Activated CD8-positive, alpha-beta memory T cell treated with anti-CD3 and anti-CD28 coated beads, Interleukin-2, amount 10 ng/mL, durations not matched to agents 7 days and 5 days (primary cell): ENCODE measurements around the gene BCL2L12. TPM values are rescaled to one million over a fixed set of nuclear protein-coding genes. Genes with fewer than 3 reads are reported as not detected.

Experiments used
- ATAC-seq: fragments of 150-1000 bp; cut with Tn5 transposase; one replicate; pipeline ENCODE4 v1.10.0; 2021; ENCODE audit warnings: moderate library complexity
- CTCF ChIA-PET: fragments of 350-600 bp; sonication (Branson Sonifier 250); formaldehyde crosslinking; loops from one replicate; lab custom pipeline; 2021; ENCODE audit warnings: antibody characterized with exemption; lab: Charles Lee
- DNase-seq: peaks from one replicate; pipeline ENCODE4 v3.0.0-alpha.2; 2020
- H3K27ac Mint-ChIP-seq: one replicate; pipeline ENCODE4 v1.8.0; 2021; ENCODE audit warnings: mild to moderate bottlenecking, mixed read lengths
- H3K27me3 Mint-ChIP-seq: one replicate; pipeline ENCODE4 v1.8.0; 2021; ENCODE audit warnings: mixed read lengths
- H3K36me3 Mint-ChIP-seq: one replicate; pipeline ENCODE4 v1.8.0; 2021; ENCODE audit warnings: mild to moderate bottlenecking, mixed read lengths
- H3K4me1 Mint-ChIP-seq: one replicate; pipeline ENCODE4 v1.8.0; 2021; ENCODE audit warnings: mixed read lengths
- H3K4me3 Mint-ChIP-seq: one replicate; pipeline ENCODE4 v1.8.0; 2021; ENCODE audit warnings: mild to moderate bottlenecking, moderate library complexity, mixed read lengths
- H3K9me3 Mint-ChIP-seq: one replicate; pipeline ENCODE4 v1.8.0; 2022; ENCODE audit warnings: low read depth, mixed read lengths
- total RNA-seq, 2 experiments: library from RNA; stranded (reverse); gene quantifications; one replicate each; pipeline ENCODE4 v1.2.3, GENCODE V29; 2021

The BCL2L12 gene
- total RNA-seq, 2 experiments from 2014 or later: 90.6 to 94.5 TPM

DNA sequence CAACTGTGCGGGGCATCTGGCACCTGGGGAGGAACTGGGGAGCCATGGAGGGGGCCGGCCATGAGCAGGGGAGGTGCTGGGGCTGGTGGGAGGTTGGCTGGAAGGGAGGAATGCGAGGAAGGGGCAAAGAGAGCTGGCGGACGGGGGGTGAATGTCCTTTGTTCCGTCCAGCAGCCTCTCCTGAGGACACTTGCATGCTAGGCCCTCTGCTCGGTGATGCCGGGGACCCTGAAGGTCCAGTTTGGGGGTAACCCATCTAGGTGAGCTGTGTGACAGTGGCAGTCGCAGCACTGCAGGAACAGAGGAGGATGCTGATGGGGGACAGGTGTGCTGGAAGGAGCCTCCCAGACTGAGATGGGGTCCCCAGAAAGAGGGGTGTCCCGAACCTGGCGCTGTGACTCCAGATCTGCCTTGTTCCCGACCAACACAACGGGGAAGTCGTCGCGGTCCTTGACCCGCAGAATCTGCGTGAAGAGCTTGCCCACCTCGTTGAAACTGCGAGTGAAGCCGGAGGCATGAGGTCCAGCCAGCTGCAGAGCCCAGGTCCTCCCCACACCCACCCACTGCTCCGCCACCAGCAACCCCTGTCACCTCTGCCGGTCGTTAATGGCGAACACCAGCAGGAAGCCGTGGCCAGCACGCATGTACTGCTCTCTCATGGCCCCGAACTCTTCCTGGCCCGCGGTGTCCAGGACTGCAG is 29.4 kb upstream of the BCL2L12 start:
- peaks cover 6% of the 10 kb centered on the region for H3K27me3 Mint-ChIP-seq
- H3K4me1 Mint-ChIP-seq: peaks cover 19% of the 10 kb centered on the region
- H3K9me3 Mint-ChIP-seq: no peaks in the 10 kb centered on the region
- no peak overlapping the region for H3K4me3 Mint-ChIP-seq
- ATAC-seq: no peak
- no peaks in the 10 kb centered on the region for H3K36me3 Mint-ChIP-seq
- no peak overlapping the region for H3K27ac Mint-ChIP-seq
- no peak for DNase-seq
- CTCF ChIA-PET: interaction anchor here (3.5 kb wide), 1 partner anchor 36 kb away, joined by 11 read pairs; no protein-coding TSS in a partner anchor

DNA sequence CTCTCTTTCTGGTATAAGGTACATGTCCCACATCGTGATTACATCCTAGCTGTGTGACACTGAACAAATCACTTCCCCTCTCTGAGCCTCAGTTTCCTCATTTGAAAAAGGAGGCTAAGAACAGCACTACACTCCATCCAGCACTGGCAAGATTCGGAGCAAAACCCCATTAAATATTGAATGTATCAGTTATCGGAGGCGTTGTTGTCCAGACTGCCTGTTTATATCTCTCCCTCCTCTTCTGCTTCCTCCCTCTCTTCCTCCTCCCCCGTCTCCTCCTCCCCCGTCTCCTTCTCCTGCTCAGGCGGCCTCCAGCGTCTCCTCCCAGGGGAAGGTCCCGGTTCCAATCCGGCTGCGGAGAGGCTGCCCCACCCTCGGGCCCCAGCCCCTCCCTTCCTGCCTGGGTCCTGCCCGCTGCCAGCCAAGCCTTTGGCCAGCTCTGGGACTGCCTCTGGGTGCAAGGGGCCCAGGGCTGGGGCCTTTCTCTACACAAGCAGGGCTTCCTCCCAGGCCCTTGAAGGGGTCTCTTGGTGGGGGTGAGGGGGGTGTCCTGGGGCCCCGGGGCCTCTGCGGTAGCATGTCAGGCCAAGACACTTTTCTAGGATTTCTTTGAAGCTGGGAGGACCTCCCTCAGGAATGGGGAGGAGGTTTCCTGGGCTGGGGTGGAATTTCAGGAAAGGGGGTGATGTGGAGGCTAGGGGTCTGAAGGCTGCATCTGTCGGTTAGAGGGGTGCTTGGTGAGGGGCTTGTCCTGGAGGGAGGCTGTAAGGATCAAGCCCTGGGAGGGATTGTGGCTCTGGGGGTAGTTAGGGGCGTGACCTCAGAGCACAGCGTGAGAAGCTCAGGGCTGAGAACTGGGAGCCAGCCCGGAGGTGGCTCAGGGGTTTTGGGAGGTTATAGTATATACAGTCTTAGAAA is 27.7 kb upstream of the BCL2L12 start:
- peaks cover 6% of the 10 kb centered on the region for H3K27me3 Mint-ChIP-seq
- CTCF ChIA-PET: interaction anchor here (0.6 to 3.5 kb wide), 2 partner anchors 19 to 35 kb away, joined by 3 to 11 read pairs; no protein-coding TSS in a partner anchor
- peaks cover 29% of the 10 kb centered on the region for H3K4me1 Mint-ChIP-seq
- ATAC-seq (no peak), DNase-seq (no peak)
- H3K9me3 Mint-ChIP-seq: no peaks in the 10 kb centered on the region
- H3K4me3 Mint-ChIP-seq: peak overlapping the region; percentile 28
- no peak overlapping the region for H3K27ac Mint-ChIP-seq
- H3K36me3 Mint-ChIP-seq: no peaks in the 10 kb centered on the region

DNA sequence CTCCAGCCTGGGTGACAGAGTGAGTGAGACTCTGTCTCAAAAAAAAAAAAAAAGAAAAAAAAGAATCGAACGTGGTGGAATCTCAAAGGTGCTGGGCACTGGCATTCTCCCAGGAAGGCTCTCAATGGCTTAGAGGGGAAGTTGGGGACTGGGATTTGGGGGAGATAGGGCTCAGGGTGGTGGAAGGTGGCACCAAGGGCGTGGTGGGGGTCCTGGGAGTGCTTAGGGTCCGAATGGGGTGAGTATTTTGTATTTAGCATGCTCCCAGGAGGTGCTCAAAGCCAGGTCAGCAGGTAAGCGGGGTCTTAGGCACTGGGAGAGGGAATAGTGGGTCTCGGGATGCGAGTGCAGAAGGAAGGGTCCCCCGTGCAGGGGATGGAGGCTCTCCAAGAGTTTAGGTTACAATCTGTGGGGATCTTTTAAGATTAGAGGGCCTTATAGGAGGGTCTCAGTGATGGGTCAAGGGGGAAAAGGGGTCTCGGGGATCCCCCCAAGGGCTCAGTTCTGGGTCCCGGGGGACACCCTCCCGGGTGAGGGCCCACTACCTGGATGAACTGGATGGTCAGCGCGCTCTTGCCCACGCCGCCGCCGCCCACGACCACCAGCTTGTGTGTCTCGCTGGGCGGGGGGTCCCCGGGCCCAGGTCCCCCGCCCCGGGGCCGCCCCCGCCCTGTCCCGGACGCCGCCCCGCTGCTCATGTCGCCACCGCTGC is 26.2 kb upstream of the BCL2L12 start:
- Mint-ChIP-seq H3K36me3 (peaks cover 4% of the 10 kb centered on the region), H3K4me3 (peak overlapping the region; percentile 93), H3K9me3 (no peaks in the 10 kb centered on the region), H3K27me3 (peaks cover 6% of the 10 kb centered on the region), H3K4me1 (peaks cover 44% of the 10 kb centered on the region), H3K27ac (peak overlapping the region; percentile 41)
- ATAC-seq (no peak), DNase-seq (no peak)
- CTCF ChIA-PET: interaction anchor here (0.9 to 4.9 kb wide), 10 partner anchors 33 to 646 kb away, joined by 3 to 54 read pairs (median 5); partner anchors contain the start of genes GYS1, NOSIP, PRMT1 and PRR12

DNA sequence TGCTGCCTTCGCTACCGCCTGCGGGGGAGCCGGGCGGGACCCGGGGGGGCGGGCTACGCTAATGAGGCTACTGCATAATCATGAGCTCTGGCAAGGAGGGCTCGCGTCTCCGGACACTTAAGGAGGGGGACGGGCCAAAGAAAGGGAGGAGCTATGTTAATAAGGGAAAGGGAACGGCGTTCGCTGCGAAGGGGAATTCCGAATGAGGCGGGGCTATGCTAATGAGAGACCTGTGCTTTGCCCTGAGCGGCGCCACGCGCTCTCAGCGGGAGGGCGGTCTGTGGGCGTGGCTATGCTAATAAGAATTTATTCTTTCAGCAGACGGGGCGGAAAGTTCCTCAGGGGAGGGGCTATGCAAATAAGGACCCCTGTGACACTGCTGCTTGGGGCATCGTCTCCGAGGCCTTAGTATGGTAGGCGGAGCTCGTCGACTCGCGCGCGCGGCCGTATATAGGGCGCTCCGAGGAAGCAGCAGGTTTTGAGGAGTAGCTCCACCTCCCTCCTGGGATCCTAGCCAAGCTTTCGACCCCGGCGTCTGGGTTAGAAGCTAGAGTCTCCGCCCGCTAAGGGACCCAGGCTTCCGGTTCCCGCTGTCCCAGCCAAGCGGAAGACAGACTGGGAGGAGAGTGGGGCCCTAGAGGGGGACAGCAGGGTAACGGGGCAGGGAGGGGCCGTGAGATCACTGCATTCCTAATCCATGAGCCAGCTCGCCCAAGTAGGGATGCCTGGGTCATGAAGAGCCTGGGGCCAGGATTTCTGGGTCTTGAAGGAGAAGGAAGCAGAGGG is 25.4 kb upstream of the BCL2L12 start, which contains the start of gene RRAS:
Gene RRAS (minus strand): TSS at position 31 of the 786 bp plus-strand sequence. CDS start 45 bp downstream, outside the sequence.
- H3K9me3 Mint-ChIP-seq: no peaks in the 10 kb centered on the region
- H3K4me3 Mint-ChIP-seq: peak within 1 kb of the TSS; percentile 93
- H3K27me3 Mint-ChIP-seq: peaks cover 6% of the 10 kb centered on the region
- ATAC-seq (peak; percentile 75), DNase-seq (peak; percentile 100)
- peaks cover 4% of the 10 kb centered on the region for H3K36me3 Mint-ChIP-seq
- peak within 1 kb of the TSS; percentile 99 for H3K27ac Mint-ChIP-seq
- CTCF ChIA-PET: interaction anchor here (0.9 to 4.9 kb wide), 12 partner anchors 9 to 647 kb away, joined by 3 to 54 read pairs (median 4); partner anchors contain the start of genes GYS1, NOSIP, PRMT1 and PRR12
- peaks cover 44% of the 10 kb centered on the region for H3K4me1 Mint-ChIP-seq

DNA sequence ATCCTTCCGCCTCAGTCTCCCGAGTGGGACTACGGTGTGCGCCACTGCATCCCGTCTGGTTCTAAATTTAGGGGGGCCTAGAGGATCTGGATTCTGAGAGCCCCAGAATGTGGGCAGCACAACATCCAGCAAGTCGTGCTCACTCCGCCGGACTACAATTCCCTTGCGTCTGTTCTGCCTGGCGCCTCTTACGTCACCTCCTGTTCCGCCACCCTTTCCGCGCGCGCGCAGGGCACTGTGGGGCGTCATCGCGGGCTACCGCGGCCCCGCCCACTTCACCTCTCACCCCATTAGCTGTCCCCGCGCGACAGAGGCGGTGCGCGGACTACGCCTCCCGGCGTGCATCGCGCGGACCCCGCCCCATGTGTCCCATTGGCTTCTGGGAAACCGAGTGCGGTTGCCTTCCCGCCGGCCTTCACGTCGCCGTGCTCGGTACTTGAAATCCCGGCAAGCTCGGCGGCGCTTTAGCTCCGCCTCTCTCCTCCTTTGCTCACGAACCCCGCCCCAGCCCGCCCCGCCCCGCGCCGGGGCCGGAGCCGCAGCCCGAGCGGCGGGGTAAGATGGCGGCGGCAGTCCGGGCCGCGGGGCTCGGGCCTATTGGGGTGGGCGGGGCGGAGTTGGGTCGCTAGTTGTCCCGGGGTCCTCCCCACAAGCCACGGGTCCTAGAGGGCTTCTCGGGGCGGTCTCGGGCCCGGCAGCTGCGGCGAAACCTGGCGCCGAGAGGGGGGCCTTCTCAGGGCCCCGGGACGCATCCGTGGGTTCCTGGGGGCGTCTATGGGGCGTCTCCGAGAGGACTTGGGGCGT is 23.8 kb upstream of the BCL2L12 start, which contains the start of gene SCAF1:
Gene SCAF1 (plus strand): TSS at position 522 of the 804 bp plus-strand sequence. CDS start 2,818 bp downstream, outside the sequence.
- Mint-ChIP-seq H3K4me3 (peak within 1 kb of the TSS; percentile 93), H3K27me3 (peaks cover 6% of the 10 kb centered on the region), H3K9me3 (no peaks in the 10 kb centered on the region), H3K27ac (peak within 1 kb of the TSS; percentile 99), H3K36me3 (peaks cover 7% of the 10 kb centered on the region), H3K4me1 (peaks cover 44% of the 10 kb centered on the region)
- ATAC-seq: peak; percentile 63
- DNase-seq: peak; percentile 100
- CTCF ChIA-PET: interaction anchor here (0.7 to 4.9 kb wide), 8 partner anchors 23 to 153 kb away, joined by 3 to 54 read pairs (median 4); partner anchors contain the start of genes BCL2L12, IRF3 and PRMT1

DNA sequence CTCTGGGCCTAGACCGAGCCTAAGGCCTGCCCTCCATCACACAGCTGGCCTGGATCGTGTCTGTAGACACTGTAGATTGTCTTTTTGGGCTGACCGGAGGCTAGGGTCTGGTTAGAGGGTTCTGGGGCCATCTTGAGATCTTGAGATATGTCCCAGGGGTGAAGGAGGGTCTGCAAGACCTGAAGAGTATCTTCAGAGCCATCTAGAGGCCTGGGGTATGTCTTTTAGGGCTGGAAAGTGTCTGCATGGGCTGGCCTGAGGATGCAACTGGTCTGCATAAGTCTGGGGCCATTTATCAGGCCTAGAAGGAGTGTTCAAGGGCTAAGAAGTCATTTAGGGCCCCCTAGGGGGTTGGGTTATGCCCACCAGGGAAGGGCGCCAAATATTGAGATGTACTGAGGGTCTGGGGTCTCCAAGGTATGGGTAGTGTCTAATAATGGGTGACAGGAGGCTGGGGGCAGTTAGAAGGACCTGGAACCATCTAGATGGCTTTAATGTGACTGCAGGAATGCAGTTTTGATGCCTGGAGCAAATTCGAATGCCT is 23.2 kb upstream of the BCL2L12 start:
- Mint-ChIP-seq H3K4me3 (peak overlapping the region; percentile 93), H3K27me3 (peaks cover 6% of the 10 kb centered on the region), H3K36me3 (peaks cover 7% of the 10 kb centered on the region), H3K9me3 (no peaks in the 10 kb centered on the region), H3K4me1 (peaks cover 44% of the 10 kb centered on the region), H3K27ac (peak overlapping the region; percentile 99)
- CTCF ChIA-PET: interaction anchor here (0.7 to 4.9 kb wide), 11 partner anchors 13 to 153 kb away, joined by 3 to 54 read pairs (median 5); partner anchors contain the start of genes BCL2L12, IRF3 and PRMT1
- DNase-seq (no peak), ATAC-seq (no peak)

DNA sequence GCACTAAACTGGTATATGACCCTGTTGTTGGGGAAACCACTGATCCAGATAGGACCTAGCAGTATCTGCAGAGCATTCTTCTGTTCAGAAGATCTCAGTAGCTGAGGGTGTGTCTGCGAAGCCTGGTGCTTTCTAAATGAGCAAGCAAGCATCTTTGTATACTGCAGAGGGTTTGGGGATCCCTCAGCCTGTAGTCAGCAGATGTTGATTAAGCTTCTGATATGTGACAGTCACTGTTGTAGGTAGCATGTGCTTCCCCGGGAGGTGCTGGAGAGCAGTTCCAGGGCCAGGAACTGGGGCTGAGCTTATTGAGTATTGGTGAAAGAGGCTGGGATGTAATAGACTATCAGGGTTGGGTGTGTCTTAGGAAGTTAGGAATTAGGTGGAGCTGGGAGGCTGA is 22.3 kb upstream of the BCL2L12 start:
- Mint-ChIP-seq H3K9me3 (no peaks in the 10 kb centered on the region), H3K4me3 (peak overlapping the region; percentile 93), H3K27ac (peak overlapping the region; percentile 99), H3K36me3 (peaks cover 7% of the 10 kb centered on the region), H3K4me1 (peaks cover 40% of the 10 kb centered on the region), H3K27me3 (peaks cover 3% of the 10 kb centered on the region)
- DNase-seq (peak; percentile 58), ATAC-seq (no peak)
- CTCF ChIA-PET: interaction anchor here (0.6 to 4.9 kb wide), 8 partner anchors 12 to 140 kb away, joined by 3 to 54 read pairs (median 4); partner anchors contain the start of gene PRMT1

DNA sequence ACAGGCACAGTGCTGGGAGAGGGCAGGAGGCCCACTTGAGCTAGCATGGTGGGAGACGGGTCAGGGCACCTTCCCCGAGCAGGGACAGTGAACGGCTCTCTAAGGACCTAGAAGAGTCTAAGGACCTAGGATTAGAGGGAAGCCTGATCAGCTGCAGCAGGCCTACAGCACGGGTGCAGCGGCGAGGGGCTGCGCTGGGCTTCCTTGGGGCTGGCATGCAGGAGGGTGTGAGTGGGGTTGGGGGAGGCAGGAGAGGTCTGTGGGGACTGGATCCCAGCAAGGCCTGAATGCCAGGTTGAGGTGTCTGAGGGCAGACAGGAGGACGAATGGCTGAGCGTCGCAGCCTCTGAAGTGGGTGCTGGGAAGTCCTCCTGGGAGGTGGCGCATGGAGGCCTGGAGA is 20.1 kb upstream of the BCL2L12 start:
- Mint-ChIP-seq H3K27ac (no peak overlapping the region), H3K9me3 (no peaks in the 10 kb centered on the region), H3K27me3 (no peaks in the 10 kb centered on the region), H3K4me1 (peaks cover 30% of the 10 kb centered on the region), H3K4me3 (no peak overlapping the region), H3K36me3 (peaks cover 10% of the 10 kb centered on the region)
- DNase-seq: no peak
- CTCF ChIA-PET: no interaction called here
- no peak for ATAC-seq

DNA sequence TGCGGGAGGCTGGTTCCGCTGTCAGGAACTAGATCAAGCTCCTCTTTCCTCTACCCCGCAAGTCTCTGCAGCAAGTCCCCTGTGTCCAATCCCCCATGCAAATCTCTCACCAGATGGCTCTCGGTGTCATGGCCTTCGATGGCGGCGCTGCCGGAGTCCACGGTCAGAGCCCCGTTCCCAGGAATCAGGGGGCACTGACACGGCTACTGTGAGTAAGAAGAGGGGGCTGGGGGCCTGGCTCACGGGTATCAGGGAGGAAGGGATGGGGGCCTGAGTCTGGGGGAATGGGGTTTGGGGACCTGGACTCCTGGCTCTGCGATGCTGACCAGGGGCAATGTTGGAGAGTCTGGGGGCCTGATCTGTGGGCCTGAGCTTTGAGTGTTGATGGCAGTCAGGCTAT is 19.7 kb upstream of the BCL2L12 start:
- CTCF ChIA-PET: no interaction called here
- H3K36me3 Mint-ChIP-seq: peaks cover 11% of the 10 kb centered on the region

DNA sequence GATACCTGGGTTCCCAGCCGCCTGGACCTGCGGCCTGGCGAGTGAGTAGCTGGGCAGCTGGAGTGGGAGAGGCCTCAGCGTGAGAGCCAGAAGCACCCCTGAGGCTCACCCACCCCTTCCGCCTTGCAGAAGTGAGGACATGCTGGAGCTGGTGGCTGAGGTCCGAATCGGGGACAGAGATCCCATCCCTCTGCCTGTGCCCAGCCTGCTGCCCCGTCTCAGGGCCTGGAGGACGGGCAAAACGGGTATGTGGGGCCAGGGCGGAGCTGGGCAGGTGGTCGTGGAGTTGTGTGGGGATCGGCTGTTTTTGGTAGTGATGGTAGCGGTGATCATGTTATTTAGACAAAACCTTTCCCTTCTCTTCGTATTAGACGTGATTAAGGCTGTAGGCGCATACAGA is 19.1 kb upstream of the BCL2L12 start:
- Mint-ChIP-seq H3K9me3 (no peaks in the 10 kb centered on the region), H3K36me3 (peaks cover 11% of the 10 kb centered on the region), H3K4me1 (peaks cover 24% of the 10 kb centered on the region), H3K27me3 (no peaks in the 10 kb centered on the region), H3K27ac (no peak overlapping the region), H3K4me3 (no peak overlapping the region)
- CTCF ChIA-PET: no interaction called here
- ATAC-seq: no peak
- DNase-seq: no peak

More for the DNA sequence above, 19.7 kb upstream of the BCL2L12 start:
- H3K4me3 Mint-ChIP-seq: no peak overlapping the region
- ATAC-seq (no peak), DNase-seq (no peak)
- H3K4me1 Mint-ChIP-seq: peaks cover 26% of the 10 kb centered on the region
- no peaks in the 10 kb centered on the region for H3K9me3 Mint-ChIP-seq
- no peak overlapping the region for H3K27ac Mint-ChIP-seq
- no peaks in the 10 kb centered on the region for H3K27me3 Mint-ChIP-seq
